ENCODE data around the gene DCHS1.

Gene DCHS1

DNA sequence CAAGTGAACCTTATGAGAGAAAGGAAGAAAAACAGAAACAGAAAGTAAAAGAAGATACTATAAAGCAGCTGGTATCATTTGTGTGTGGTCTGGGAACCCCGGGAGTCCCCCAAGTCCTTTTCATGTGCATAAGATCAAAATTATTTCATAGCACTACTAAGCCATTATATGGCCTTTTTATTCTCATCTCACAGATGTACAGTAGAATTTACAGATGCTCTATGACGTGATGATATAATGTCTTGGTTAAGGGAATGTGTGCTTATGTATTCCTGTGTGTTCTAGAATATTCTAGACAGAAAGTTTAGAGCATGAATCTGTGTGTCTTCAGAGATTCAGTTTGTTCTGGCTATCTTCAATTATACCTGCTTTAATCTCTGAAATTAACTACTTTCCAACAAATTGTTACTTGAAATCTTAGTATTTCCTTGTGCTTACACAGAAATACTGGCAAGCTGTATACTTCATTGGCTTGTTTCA lies 27.8 kb downstream of the DCHS1 start:
- DNase-seq = no peak

DNA sequence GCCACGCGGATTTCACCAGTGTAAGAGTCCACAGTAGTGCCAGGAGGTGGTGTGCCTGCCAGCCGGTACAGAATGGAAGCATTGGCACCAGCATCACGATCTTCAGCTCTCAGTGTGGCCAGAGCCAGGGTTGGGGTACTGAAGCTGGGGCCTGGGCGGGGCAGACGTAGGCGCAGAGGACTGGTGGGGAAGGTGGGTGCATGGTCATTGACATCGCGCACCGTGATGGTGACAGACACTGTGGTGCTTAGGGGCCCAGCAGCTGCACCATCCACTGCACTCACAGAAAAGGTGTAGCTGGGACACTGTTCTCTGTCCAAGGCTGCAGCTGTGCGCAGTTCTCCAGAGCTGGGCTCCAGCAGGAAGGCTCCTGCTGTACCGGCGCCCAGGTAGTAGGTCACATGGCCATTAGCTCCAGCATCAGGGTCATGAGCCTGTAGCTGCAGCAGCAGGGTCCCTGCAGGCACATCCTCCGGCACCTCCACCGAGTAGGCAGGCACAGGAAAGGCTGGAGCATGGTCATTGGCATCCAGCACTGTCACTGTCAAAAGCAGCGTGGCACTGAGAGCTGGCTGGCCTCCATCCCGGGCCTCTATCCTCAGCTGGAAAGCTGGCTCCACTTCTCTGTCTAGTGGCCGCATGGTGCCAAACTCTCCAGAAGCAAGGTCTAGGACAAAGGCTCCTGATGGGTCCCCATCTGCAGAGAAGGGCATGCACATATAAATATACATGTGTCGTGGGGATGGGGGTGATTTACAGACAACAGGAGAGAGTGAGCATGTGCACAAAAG lies 28.4 kb downstream of the DCHS1 start:
- no peak for DNase-seq

DNA sequence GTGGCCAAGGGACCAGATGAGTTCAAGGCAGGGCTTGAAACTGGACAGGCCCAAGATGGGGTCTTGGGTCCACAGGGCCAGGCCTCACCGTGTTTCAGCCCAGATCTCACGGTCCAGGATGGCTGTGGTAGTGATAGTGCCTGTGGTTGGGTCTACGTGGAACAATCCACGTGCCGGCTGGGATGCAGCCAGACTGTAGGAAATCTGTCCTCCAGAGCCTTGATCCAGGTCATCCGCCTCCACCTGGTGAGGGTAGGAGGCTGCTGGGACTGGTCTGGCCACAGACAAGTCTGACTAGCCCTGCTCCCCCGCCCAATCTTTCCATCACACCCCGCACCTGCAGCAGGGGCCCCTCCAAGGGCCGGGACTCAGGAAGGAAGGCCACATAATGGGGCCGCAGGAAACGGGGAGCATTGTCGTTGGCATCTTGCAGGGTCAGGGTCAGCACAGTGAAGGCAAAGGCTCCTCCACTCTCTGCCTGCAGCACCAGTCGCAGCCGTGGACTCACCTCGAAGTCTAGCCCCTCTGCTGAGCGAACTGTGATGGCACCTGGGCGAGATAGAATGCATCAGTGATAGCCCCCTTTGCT lies 29.7 kb downstream of the DCHS1 start:
- no peak for DNase-seq

DNA sequence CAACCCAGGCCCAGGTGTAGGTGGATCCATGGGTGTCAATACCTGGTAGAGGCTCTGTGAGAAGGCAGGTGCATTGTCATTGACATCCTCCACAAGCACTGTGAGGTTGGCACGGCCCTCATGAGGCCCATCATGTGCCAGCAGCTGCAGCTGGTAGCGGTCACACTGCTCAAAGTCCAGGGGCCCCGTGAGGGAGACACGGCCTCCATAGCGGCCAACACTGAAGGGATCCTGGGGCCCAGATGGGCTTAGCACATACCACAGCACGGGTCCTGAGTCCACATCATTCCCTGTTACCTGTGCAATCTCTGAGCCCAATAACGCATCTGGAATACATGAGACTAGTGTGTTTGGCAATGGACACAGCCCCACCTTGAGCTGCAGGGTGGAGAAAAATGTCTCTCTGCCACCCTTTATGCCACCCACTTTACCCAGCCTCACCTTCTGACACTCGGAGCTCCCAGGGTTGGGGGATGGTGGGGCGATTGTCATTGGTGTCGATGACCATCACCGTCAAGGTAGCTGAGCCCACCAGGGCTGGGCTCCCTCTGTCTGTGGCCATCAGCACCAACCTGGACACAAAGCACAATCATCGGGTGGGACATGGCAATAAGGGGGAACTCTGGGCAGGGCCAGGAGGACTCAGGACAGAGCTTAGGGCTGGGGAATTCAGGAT lies 30.3 kb downstream of the DCHS1 start:
- DNase-seq = no peak

DNA sequence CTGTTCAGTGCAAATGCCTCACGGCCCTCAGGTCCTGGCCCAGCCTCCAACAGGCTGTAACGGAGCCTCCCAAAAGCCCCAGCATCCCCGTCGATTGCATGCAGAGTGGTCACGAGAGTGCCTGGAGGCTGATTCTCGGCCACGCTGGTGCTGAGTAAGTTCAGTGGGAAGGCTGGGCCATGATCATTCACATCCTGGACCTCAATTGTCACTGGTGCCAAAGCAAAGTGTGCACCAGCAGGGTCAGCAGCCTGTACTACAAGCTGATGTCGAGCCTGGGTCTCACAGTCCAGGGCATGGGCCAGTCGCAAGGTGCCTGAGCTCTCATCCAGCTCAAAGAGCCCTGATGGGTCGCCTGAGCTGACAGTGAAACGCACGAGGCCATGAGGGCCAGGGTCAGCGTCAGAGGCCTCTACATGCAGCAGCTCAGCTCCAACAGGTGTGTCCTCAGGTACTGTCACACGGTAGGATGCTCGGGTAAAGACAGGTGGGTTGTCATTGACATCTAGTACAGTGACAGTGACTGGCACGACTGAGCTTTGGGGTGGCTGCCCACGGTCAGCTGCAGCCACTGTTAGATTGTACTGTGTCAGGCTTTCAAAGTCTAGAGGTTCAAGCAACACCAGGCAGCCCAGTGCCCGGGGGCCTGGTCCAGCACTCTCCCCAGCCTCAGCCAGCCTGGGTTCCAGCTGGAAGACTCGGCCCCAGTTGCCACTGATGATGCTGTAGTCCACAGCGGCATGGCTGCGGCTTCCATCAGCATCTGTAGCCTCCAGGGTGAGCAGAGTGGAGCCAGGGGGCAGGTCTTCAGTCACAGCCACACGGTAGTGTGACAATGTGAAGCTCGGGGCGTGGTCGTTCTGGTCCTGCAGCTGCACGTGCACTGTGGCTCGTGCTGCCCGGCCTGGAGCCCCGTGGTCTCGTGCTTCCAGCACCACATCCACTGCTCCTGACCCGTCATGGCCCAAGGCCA lies 31.9 kb downstream of the DCHS1 start:
- DNase-seq = no peak

DNA sequence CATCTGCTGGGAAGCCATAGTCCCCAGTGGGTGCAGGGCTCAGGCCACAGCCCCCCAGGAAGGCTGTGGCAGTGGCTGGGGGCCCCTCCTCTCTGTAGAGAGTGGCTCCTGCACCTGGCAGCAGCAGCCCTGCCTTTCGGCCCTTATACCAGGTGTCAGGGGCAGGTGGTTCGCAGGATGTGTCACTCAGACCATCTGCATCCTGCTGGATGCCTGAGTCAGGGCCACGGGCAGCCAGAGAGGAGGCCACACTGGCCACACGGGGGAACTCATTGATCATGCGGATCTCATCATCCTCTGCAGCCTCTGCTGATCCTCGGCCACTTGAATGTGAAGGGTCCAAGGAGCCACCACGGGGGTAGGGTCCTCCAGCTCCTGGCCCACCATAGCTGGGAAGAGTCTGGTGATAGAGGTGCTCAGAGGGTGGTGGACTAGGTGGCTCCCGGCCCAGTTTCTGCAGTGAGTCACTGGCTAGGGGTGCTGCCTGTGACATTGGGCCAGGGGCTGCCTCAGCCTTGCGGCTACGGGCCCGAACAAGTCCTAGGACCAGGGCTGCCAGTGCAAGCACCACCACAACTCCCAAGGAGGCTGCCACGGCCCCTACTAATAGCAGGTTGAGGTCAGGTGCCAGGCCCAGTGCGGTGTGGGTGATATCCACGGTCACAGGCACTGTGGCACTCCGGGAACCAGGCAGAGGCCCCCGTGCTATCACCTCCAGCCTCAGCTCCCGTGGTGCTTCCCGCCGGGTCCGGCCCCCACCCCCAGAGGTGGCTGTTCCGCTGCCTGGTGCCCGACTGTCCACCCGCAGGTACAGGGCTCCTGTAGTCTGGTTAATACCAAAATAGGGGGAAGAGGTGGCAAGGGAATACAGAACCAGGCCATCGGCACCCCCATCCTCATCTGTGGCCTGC lies 33.1 kb downstream of the DCHS1 start:
- DNase-seq = no peak

DNA sequence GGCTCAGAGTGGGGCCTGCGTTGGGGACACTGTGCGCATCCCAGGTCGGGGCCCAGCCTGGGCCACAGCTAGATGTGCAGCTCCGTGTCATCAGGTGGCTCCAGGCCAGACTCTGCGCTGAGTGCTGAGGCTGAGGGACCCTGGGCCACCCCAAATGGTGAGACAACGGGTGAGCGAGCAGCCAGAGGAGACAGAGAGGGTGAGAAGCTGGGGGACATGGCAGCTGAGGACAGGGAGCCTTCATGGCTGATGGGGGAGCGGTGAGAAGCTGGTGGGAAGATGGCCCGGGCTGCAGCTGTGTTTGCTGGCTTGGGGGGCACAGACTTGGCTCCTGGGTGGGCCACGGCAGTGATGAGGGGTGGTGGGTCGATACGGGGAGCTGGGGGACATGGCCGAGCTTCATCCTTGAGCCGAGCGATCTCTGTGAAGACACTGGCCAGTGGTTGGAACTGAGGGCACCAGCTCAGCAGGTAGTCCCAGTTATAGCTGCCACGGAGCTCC lies 33.8 kb downstream of the DCHS1 start:
- DNase-seq = no peak

DNA sequence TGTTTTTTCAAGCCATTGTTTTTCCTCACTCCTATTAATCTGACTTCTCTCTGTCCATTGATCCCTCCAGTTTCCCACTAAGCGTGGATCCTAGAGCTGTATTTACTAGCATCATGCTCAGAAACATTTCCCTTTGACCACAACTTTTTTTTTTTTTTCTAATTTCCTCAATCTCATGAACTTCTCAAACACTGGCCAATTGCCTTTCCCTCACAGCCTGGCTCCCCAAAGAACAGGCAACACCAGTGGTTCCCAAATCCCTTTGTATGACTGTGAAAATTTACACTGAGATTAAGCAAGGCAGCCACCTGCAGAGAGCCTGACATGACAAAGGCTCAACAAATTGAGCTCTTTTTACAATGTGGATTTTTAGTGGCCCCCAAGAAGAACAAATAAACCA lies 35.0 kb downstream of the DCHS1 start:
- DNase-seq = peak; percentile 70

DNA sequence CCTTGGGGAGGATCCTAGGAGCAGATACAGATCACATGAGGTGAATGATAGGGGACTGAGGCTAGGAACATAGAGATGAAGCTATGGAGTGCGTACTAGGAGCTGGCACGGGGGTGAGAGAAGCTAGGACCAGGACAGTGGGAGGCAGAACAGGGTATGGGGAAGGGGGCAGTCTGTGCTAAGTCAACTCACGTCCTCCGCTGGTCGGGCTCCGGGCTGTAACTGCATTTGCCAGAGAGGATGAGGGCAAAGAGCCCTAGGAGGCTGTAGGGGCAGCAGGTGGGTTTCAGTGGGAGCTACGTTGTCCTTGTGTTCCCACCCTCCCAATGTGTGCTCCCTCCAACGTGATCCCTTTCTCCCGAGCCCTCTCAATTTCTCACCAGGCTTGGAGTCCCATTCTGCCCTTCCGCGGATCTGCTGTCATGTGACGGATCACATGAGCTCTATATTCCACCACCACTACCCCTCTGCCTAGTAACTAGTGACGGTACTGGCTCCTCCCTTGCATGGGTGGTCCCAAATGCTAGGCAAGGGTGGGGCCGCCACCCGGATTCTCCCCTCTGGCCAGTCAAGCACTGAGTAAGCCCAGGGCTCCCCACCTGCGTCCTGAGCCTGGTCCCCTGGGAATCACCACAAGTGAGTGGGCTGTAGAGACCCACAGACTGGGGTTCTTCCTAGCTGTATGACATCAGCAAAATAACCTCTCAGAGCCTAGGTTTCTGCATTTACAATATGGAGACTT lies 36.4 kb downstream of the DCHS1 start, which contains the start of gene TPP1:
TPP1 (minus strand) TSS at position 419 of the 742 bp plus-strand sequence; CDS start at position 397, 22 bp downstream.
- DNase-seq = peak; percentile 95 to 97

DNA sequence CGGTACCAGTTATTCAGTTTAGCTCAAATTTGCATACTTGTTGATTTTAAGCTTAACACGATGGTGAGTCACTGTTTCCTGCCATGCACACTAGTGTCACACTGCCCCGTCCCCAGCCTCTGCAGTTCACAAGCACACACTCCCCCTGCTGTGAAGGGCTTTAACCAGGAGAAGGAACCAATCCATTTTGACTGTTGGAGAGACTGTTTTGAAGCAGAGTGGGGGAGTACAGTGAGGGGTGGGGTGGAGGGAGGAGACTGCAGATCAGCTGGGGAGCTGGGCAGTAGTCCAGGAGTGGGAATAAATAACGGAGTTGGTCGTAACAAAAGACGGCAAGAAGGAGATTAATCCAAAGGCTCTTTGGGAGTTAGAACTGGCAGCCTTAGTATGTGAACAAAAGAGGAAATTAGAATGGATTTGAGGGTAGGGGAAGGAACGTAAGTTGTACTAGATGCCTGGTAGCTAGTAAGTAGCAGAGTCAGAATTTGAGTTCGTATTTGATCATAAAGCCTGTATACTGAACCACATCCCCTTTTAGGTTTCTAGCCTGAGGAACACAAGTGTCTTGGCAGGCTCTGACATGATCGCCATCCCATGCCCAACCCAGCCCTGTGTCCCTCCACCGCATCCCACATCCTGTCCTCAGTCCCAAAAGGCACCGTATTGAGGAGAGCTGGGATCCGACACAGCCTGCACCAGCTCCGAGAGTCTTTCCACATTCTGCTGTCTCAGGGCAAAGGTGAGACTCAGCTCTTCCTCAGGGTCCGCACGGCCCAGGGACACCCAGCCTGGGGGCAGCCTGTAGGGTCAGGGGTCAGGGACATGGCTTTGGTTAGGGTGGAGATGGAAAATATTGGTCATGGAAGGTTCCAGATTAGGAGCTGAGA lies 37.2 kb downstream of the DCHS1 start:
- peak; percentile 74 to 75 for DNase-seq

DNA sequence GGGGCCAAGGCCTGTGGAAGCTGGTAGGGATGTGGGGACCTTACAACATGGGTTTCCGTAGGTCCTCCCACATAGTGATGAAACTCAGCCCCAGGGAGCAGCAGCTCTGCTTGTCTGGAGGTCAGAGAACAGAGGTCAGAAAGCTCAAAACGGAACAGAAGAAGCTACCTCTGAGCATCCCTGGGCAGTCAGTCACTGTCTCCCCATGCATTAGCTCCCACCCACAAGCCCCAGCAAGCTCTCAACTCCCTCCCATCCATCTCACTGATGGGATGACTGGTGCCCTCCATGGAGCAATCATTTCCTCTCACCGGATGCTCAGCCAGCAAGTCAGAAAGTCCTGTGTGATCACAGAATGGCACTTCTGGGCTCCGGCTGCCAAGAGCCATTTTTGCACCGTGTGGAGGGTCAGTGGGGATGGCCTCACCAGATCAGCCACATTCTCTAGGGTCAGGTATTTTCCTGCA lies 38.3 kb downstream of the DCHS1 start:
- peak; percentile 42 to 53 for DNase-seq

DNA sequence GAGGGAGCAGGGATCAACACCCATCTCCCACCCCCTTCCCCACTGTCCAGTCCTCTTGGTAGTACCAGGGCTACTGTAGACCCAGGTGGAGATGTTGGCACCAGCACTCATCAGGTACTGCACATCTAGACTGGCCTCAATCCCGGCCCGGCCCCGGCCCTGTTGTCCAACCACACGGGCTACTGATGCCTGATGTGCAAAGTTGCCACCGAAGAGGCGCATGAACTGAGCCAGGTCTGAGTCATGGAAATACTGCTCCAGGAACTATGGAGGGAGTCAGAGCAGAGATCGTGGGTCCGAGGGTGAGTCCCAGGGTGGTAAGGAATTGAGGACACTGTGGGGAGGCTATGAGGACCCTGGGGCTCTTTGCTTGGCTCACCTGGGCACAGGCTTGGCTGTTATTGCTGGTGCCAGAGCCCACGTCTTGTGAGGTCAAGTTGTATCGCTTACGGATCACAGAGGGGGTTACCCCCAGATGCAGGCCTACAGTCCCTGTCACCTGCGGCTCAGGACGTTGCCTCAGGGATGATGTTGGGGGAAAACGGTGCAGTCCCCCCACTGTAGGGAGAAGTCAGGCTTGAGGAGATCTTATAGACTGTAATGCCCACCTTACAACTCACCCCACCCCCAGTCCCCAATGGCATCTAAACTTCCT lies 38.9 kb downstream of the DCHS1 start:
- no peak for DNase-seq

DNA sequence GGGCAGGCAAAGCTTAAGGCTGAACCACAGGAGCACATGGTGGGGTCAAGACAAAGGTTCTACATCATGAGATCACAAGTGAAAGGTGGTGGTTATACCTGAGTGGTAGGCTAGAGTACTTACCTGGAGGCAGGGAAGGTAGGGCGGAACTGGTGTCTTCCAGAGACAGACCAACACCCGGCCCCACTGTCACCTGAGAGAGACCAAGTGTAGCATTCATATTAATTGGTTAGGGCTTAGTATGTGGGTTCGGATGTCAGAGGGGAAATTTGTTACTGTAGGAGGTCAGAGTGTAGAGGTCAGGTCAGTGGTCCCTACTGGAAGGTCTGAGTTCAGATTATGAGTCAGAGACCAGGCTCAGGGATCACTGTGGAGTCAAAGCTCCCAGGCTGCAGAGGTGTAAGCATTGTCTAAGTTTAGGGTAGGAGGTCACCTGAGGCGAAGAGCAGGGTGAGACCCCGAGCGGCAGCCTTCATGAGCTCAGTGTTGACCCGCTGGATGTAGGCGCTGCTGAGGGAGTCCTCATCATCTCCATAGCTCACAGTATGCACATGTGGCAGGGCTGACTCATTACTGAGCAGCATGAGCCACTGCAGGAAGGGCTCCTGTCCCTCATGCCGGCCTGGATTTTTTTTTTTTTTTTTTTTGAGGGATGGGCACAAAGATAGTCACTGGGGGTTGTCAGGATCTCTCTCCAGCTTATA lies 39.6 kb downstream of the DCHS1 start:
- no peak for DNase-seq

DNA sequence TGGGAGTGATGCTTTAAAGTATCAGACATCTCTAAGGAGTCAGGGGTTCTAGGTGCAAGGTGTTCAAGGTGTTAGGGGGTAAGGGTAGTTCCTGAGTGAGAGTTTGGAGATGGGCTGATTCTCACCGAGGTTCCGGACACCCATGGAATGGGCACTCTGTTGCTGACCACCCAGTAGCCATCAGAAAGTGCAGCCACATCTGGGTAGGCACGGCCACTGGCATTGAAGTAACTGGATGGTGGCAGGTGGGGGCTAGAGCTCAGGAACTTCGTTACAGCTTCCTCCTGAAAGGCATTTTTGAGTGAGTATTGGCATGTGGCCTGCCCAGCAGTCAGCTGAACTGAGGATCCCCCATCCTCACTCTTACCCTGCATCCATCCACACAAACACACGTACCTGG lies 40.6 kb downstream of the DCHS1 start:
- DNase-seq = no peak

DNA sequence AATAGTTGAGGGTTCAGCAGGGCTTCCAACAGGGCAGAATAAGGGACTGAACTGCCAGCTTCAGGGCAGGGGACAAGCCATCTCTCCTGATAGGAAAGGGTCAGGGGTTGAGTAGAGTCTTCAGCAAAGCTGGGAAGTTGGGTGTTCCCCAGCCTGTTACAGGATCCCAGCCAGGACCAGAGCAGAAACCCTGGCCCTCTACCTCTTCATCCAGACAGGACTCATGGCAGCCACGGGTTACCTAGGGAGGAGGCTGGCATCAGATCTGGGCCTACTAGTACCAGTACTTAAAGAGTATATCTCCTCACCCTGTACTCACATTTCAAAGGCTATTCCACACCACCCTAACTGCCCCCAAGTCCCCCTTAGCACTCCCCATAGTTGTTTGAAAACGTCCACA lies 41.2 kb downstream of the DCHS1 start:
- no peak for DNase-seq

DNA sequence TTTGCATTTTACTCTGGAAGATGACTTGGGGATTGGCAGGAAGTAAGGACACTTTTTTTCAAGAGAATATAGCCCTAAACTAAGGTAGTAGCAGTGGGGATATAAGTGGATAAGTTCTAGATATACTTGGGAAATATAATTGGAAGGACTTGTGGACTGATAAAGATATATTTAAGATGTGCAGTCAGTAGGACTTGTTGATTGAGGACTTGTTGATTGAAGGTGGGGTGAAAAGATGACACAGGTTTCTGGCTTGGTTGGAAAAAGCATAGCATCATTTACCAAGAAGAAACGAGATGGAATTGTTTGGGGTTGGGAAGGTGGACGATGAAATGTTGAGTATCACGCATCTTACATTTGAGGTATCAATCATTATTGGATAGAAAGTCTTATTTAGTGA lies 42.1 kb downstream of the DCHS1 start:
- no peak for DNase-seq

DNA sequence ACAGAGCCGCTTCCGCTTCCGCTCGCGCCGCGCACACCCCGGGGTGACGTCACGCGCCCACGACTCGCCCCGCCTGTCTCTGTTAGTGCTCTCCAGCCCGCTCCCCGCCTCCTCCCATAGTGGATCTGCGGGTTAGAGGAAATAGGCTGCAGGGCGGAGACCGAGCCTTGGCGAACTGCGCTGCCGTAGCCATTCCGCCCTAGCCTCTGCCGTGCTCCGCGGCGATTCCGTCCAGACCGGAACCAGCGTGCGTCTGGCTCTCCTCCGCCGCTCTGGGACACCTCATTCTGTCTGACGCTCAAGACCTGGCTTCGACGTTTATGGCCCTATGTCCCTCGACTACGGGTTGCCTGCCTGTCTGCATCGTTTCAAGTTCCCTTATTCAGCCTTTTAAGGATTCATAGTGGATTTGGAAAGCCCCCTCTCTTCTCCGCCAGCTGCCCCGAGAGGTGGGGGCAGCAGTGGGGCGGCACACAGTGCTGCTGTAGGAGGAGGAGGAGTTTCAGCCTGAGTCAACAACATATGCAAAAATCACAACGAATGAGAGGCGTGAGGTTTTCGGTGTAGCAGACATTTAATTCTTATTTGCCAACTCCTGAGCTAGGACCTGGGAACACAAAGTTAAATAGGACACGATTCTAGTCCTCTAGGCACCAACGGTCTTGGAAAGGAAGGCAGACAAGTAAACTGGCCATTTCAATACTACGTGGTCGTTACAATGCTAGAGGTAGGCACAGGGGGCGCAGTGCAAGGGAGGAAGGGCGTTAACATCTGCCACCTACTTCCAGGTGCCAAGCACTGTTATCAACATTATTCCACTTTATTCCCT lies 43.2 kb downstream of the DCHS1 start, which contains the start of gene TAF10:
TAF10 (minus strand) TSS at position 4 of the 829 bp plus-strand sequence. CDS start 27 bp downstream, outside the sequence.
- DNase-seq = peak; percentile 98
